GM12878 (cell line): Measurements from ENCODE around the gene SUOX.

Experiments used
- GABPA ChIP-seq: IDR thresholded peaks from 2 replicates; pipeline ENCODE4 v1.6.1; 2014; ENCODE audit warnings: antibody characterized with exemption, low read depth, mild to moderate bottlenecking, inconsistent platforms
- KAT2A ChIP-seq: conservative IDR thresholded peaks from 2 replicates; pipeline ENCODE4 v1.6.1; 2011; ENCODE audit warnings: low read depth, low read length; ENCODE audit not compliant: control insufficient read depth
- NBN ChIP-seq: fragments of 450-650 bp; IDR thresholded peaks from 2 replicates; pipeline ENCODE4 v1.6.1; 2016
- POLR2A ChIP-seq: IDR thresholded peaks from 2 replicates; pipeline ENCODE4 v1.6.1; 2011; ENCODE audit warnings: low read depth, mild to moderate bottlenecking, low read length
- SP1 ChIP-seq: IDR thresholded peaks from one replicate; pipeline ENCODE4 v1.6.1; 2011; ENCODE audit warnings: low read depth, low read length
- TAF1 ChIP-seq: IDR thresholded peaks from 2 replicates; pipeline ENCODE4 v1.6.1; 2011; ENCODE audit warnings: mild to moderate bottlenecking, low read depth, low read length, borderline replicate concordance
- TCF12 ChIP-seq: IDR thresholded peaks from 2 replicates; pipeline ENCODE4 v1.6.1; 2011; ENCODE audit warnings: low read depth, mild to moderate bottlenecking, low read length
- ZNF207 ChIP-seq: fragments of 450-650 bp; IDR thresholded peaks from 2 replicates; pipeline ENCODE4 v1.6.1; 2014; ENCODE audit warnings: antibody characterized with exemption, mild to moderate bottlenecking, borderline replicate concordance
- ZNF24 ChIP-seq: fragments of 450-650 bp; IDR thresholded peaks from 2 replicates; pipeline ENCODE4 v1.6.1; 2017; ENCODE audit warnings: antibody characterized with exemption, mild to moderate bottlenecking
- TF ChIP-seq, protein P1 (sequence below), 3 experiments: IDR thresholded peaks in 2 of 3; conservative IDR thresholded peaks in 1 of 3; 2 replicates each; pipeline ENCODE4 v1.5.1; 2011; ENCODE audit warnings: low read depth in 3 of 3, low read length in 3 of 3, mild to moderate bottlenecking in 3 of 3, control low read depth in 2 of 3, moderate library complexity in 2 of 3, inconsistent platforms in 1 of 3, mixed read lengths in 1 of 3; ENCODE audit not compliant: control insufficient read depth in 2 of 3, insufficient read depth in 1 of 3; ENCODE audit errors: extremely low read depth in 1 of 3

DNA sequence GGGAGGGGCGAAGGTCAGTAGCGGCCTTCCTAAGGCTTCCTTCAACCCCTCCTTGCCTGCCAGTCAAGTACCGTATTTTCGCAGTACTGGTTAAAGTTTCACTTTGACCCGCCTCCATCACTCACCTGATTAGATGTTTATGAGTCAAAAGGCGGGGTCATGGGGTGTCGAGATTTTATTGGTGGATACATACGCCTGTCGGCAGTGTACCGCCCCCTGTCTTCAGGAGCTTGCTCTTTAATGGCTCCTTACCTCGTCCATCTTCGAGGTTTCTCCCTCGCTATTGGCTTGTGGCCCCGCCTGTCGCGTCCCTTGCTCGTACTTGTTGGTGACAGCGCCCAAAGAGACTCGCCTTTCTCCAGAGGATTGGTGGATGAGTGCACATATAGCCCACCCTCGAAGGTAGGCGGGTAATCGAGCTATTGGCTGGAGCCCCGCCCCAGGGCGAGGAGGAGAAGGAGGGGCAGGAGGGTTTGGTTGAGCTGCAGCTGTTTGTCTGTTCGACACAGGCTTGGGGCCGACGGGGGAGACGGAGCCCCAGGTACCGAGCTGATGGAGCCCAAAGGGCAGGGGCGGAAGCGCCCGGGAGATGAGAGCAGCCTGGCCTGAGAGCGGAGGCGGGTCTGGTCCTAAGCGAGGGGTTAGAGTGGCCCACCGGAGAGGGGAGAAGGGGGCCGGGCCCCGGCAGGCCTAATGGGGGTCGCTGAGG is 23.3 kb upstream of the SUOX start, which contains the start of gene RAB5B:
- TF ChIP-seq TAF1: peak; percentile 81
- TF ChIP-seq, protein P1, sequence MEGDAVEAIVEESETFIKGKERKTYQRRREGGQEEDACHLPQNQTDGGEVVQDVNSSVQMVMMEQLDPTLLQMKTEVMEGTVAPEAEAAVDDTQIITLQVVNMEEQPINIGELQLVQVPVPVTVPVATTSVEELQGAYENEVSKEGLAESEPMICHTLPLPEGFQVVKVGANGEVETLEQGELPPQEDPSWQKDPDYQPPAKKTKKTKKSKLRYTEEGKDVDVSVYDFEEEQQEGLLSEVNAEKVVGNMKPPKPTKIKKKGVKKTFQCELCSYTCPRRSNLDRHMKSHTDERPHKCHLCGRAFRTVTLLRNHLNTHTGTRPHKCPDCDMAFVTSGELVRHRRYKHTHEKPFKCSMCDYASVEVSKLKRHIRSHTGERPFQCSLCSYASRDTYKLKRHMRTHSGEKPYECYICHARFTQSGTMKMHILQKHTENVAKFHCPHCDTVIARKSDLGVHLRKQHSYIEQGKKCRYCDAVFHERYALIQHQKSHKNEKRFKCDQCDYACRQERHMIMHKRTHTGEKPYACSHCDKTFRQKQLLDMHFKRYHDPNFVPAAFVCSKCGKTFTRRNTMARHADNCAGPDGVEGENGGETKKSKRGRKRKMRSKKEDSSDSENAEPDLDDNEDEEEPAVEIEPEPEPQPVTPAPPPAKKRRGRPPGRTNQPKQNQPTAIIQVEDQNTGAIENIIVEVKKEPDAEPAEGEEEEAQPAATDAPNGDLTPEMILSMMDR (IDR thresholded peaks at IDR 0.05 in 2 of 3, conservative IDR thresholded peaks at IDR 0.05 in 1 of 3; ENCODE audit: control insufficient read depth in 2 of 3, extremely low read depth in 1 of 3, insufficient read depth in 1 of 3, low read depth in 3 of 3, low read length in 3 of 3): no peak
- TF ChIP-seq TCF12: peak; percentile 85
- no peak for TF ChIP-seq ZNF24
- TF ChIP-seq NBN: no peak; the same call in none of the 2 replicates
- peak; percentile 97 for TF ChIP-seq POLR2A
- peak; percentile 75 for TF ChIP-seq GABPA
- no peak for TF ChIP-seq ZNF207
- TF ChIP-seq KAT2A: no peak
- peak; percentile 100 for TF ChIP-seq SP1
